ENCODE data around the gene PSME3IP1.

- TF ChIP-seq POLR2AphosphoS5 (IDR thresholded peaks at IDR 0.05; ENCODE audit: low read depth, low read length), result no peak
- no peak for TF ChIP-seq SIN3A (IDR thresholded peaks at IDR 0.05; ENCODE audit: borderline replicate concordance, insufficient read depth, low read length)
- no peak for TF ChIP-seq REST (IDR thresholded peaks at IDR 0.05; ENCODE audit: insufficient read depth in 1 of 2, low read depth in 2 of 2, low read length in 2 of 2)
These were observed 54.9 kb downstream of the PSME3IP1 start for GRCh38 chr16:57130950-57131321.

Data from PFSK-1 (cell line).